ENCODE data around the gene GRK3. TPM values are rescaled to one million over a fixed set of nuclear protein-coding genes. Genes with fewer than 3 reads are reported as not detected.
"Not testable (repeated sequence)": the region's sequence is repeated elsewhere in the genome, so short reads cannot be mapped to it uniquely, and the experiment has no call there.

GRK3 gene
- total RNA-seq, 8 experiments from 2014 or later, result 7.0 to 24.2 (median 15.6) TPM

DNA sequence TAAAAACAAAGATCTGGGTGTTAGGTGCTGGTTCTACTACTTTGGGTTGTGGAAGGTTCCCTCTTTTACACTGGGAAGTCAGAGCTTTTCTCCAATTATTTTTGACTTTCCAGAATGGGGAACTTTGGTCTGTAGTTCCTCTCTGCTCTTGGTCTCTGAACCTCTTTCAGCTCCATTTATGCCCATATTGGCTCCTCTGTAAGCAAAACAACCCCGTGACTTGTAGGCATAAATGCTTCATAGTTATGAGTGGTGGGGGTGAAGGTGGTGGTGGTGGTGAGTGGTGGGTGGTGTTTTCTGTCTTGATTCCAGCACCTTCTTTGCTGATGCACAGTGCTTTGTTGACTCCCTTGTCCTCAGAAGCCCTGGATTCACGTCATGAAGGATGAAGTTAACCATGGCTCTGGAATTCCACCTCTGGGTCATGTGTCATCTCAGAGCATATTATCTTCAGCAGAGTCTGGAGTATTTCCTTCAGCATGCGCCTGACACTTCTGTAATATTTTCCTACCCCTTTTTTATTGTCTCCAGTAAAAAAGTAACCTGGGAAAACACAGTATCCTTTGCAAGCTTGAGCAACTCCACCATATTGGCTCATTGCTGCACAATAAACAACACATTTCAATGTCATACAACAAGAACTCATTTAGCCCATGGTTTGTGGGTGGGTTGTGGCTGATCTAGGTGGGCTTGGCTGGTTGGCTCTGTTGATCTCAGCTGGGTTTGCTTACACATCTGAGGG is 24.1 kb upstream of the GRK3 start:
- ATAC-seq (replicated peaks in 6 of 8), result no peak
- WGBS, 10 experiments, result 29 to 100% (median 85%) methylated on average over 1 to 3 of the region's 3 CpGs; no CpG with 5 or more reads in 4 of the 10 experiments
- Histone ChIP-seq H3K4me1 (replicated peaks in 1 of 2) (peaks cover 0 to 10% of the 10 kb centered on the region in 2 donors), H3K4me3 (no peak overlapping the region), H3K27ac (no peak overlapping the region)
- in situ Hi-C loops (cut with MboI; ENCODE audit: low pct_unique_long_range_greater_than_20kb in 2 of 9, low sequenced_read_pairs in 9 of 9, unreplicated experiment in 9 of 9), result loop anchor here in 2 of 9 experiments (25.0 kb wide), 2 partner anchors 278 to 303 kb away; no protein-coding TSS in a partner anchor

DNA sequence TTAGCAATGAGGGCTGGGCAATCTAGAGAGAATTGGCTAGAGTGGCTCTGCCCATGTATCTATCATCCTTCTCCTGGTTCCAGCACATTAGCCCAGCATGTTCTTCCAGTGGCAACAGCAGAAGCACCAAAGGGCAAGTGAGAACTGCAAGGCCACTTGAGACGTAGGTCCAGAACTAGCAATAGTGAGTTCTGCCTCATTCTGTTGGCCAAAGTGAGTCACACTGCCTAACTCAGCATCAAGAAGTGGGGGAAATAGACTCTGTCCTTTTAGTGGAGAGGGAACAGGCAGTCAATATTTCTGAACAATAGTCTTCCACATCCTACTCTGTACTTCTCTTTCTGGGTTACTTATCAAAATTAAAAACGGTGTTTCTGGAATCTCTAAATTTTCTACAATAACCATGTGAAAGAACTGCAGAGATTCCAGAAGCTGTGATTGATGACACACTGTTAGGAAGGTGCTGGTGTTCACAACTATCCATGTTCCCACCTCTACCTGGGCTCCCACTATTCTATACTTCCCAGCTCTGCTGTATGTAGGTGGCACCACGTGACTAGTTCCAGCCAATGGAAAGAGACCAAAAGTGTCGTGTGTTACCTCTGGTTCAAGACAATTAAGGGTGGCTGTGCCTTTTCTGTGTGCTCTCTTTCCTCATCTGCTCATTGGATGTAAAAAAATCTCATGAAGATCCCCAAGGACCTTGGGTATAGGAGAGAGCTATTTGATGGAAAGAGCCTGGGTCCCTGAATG is 23.4 kb upstream of the GRK3 start:
- 20 to 100% (median 82%) methylated on average over 1 to 4 of the region's 4 CpGs; no CpG with 5 or more reads in 3 of the 10 experiments for WGBS, 10 experiments
- Histone ChIP-seq H3K4me3 (no peak overlapping the region), H3K4me1 (replicated peaks in 1 of 2) (peaks cover under 1 to 17% of the 10 kb centered on the region in 2 donors), H3K27ac (no peak overlapping the region)
- in situ Hi-C loops (cut with MboI; ENCODE audit: low pct_unique_long_range_greater_than_20kb in 2 of 9, low sequenced_read_pairs in 9 of 9, unreplicated experiment in 9 of 9), result loop anchor here in 2 of 9 experiments (25.0 kb wide), 2 partner anchors 279 to 304 kb away; no protein-coding TSS in a partner anchor
- no peak for ATAC-seq (replicated peaks in 6 of 8)

DNA sequence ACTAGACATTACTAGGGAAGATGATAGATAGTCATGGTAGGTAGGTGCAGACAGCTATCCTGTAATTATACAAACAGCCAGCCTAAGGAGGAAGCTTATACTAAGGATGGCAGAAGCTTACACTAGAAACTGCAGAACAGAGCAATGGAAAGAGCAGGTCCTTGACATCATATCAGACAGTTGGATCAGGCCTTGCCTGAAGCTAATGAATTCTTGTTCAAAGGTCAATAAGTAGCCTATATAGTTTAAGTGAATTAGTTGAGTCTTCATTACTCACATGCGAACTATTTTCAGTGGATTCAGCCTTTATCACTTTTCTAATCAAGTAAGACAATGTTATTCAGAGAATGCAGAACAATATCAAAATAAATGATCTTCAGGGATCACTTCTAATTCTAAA is 22.3 kb upstream of the GRK3 start:
- H3K4me1 ChIP-seq (replicated peaks in 1 of 2), result peaks cover 11 to 20% of the 10 kb centered on the region in 2 donors
- in situ Hi-C loops (cut with MboI; ENCODE audit: low pct_unique_long_range_greater_than_20kb in 2 of 9, low sequenced_read_pairs in 9 of 9, unreplicated experiment in 9 of 9), result loop anchor here in 2 of 9 experiments (25.0 kb wide), 2 partner anchors 280 to 305 kb away; no protein-coding TSS in a partner anchor
- WGBS, 10 experiments, result 25 to 100% (median 90%) methylated on average over 1 of the region's 1 CpG; no CpG with 5 or more reads in 2 of the 10 experiments
- H3K27ac ChIP-seq, result no peak overlapping the region
- no peak for ATAC-seq (replicated peaks in 6 of 8)
- no peak overlapping the region for H3K4me3 ChIP-seq

GRCh38 chr22:25542720-25543402 is 21.6 kb upstream of the GRK3 start:
- Histone ChIP-seq H3K4me1 (replicated peaks in 1 of 2) (peaks cover 18 to 20% of the 10 kb centered on the region in 2 donors), H3K27ac (no peak overlapping the region), H3K4me3 (no peak overlapping the region)
- 44 to 100% (median 91%) methylated on average over 1 to 6 of the region's 6 CpGs; no CpG with 5 or more reads in 1 of the 10 experiments for WGBS, 10 experiments
- in situ Hi-C loops (cut with MboI; ENCODE audit: low pct_unique_long_range_greater_than_20kb in 2 of 9, low sequenced_read_pairs in 9 of 9, unreplicated experiment in 9 of 9), result loop anchor here in 2 of 9 experiments (25.0 kb wide), 2 partner anchors 281 to 306 kb away; no protein-coding TSS in a partner anchor
- no peak for ATAC-seq (replicated peaks in 6 of 8)

GRCh38 chr22:25545146-25545545 is 19.3 kb upstream of the GRK3 start:
- WGBS, 10 experiments, result 13 to 60% (median 47%) methylated on average over 1 to 3 of the region's 3 CpGs; no CpG with 5 or more reads in 1 of the 10 experiments
- Histone ChIP-seq H3K27ac (no peak overlapping the region), H3K4me3 (no peak overlapping the region), H3K4me1 (replicated peaks in 1 of 2) (peaks cover 18 to 20% of the 10 kb centered on the region in 2 donors)
- ATAC-seq (replicated peaks in 6 of 8), result no peak
- in situ Hi-C loops (cut with MboI; ENCODE audit: low pct_unique_long_range_greater_than_20kb in 2 of 9, low sequenced_read_pairs in 9 of 9, unreplicated experiment in 9 of 9), result loop anchor here in 2 of 9 experiments (25.0 kb wide), 2 partner anchors 283 to 308 kb away; no protein-coding TSS in a partner anchor

DNA sequence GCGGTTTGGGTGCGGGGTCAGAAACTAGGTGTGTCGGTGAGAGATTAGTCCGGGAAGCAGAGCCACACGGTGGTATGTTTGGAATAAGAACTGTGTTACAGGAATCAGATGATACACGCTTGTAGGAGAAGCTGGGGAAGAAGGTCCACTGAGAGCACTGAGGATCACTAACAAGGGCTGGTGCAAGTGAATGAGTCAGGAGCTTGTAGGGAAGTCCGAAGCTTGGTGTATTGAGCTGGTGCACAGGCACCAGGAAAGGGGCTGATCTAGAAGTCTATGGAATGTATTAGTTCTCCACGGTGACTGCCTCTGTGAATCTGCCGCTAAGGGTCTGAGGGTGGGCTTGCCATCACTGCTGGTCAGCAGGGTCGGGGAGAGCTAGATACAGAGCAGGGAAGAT is 18.8 kb upstream of the GRK3 start:
- ATAC-seq (replicated peaks in 6 of 8), result no peak
- in situ Hi-C loops (cut with MboI; ENCODE audit: low pct_unique_long_range_greater_than_20kb in 2 of 9, low sequenced_read_pairs in 9 of 9, unreplicated experiment in 9 of 9), result loop anchor here in 2 of 9 experiments (25.0 kb wide), 2 partner anchors 283 to 308 kb away; no protein-coding TSS in a partner anchor
- no peak overlapping the region for H3K4me3 ChIP-seq
- H3K27ac ChIP-seq, result no peak overlapping the region
- 73 to 100% (median 89%) methylated on average over 1 to 8 of the region's 10 CpGs; no CpG with 5 or more reads in 3 of the 10 experiments for WGBS, 10 experiments
- H3K4me1 ChIP-seq (replicated peaks in 1 of 2), result peaks cover 18 to 20% of the 10 kb centered on the region in 2 donors

DNA sequence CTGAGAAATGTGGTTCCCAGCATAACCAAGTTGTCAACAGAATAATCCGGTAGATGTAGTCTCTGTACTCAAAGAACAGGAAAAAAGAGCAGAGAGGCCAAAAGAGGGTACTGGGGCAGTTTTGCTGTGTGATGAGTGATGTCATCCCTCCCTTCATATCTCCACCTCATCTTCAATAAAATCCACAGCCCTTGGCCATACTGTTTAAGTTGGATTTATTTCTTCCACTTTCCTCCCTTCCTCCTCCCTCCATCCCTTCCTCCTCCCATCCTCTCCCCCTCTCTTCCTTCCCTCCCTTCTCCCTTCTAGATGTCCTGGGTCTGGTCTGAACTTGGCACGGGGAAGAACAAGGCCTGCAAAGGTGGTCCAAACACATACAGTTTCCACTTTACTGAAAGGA is 18.2 kb upstream of the GRK3 start:
- Histone ChIP-seq H3K27ac (no peak overlapping the region), H3K4me3 (no peak overlapping the region), H3K4me1 (replicated peaks in 1 of 2) (peaks cover 18 to 20% of the 10 kb centered on the region in 2 donors)
- in situ Hi-C loops (cut with MboI; ENCODE audit: low pct_unique_long_range_greater_than_20kb in 2 of 9, low sequenced_read_pairs in 9 of 9, unreplicated experiment in 9 of 9), result loop anchor here in 2 of 9 experiments (25.0 kb wide), 2 partner anchors 284 to 309 kb away; no protein-coding TSS in a partner anchor
- 100% methylated on average over 1 of the region's 2 CpGs; no CpG with 5 or more reads in 6 of the 10 experiments for WGBS, 10 experiments
- ATAC-seq (replicated peaks in 6 of 8), result no peak

DNA sequence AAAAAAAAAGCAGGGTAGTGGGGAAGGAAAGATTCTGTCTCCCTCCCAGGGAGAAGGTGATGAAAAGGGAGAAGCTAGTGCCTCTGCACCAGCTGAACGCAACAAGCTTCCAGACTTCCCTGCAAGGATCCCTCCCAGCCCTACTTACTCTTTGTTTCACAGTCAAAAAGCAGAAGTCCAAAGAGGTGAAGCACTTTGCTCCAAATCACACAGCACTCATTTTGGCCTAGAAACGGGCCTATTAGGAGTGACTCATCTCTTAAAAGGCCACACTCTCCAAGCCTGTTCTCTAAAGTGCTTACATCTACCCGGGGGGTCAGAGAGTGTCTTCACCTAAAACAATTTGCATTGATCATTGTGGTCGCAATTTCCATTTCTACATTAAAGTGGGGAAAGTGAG is 17.7 kb upstream of the GRK3 start:
- WGBS, 10 experiments, result 43 to 83% (median 51%) methylated on average over 1 to 4 of the region's 4 CpGs; no CpG with 5 or more reads in 1 of the 10 experiments
- peaks cover 18 to 20% of the 10 kb centered on the region in 2 donors for H3K4me1 ChIP-seq (replicated peaks in 1 of 2)
- in situ Hi-C loops (cut with MboI; ENCODE audit: low pct_unique_long_range_greater_than_20kb in 2 of 9, low sequenced_read_pairs in 9 of 9, unreplicated experiment in 9 of 9), result loop anchor here in 2 of 9 experiments (25.0 kb wide), 2 partner anchors 284 to 309 kb away; no protein-coding TSS in a partner anchor
- no peak overlapping the region for H3K4me3 ChIP-seq
- H3K27ac ChIP-seq, result no peak overlapping the region
- ATAC-seq (replicated peaks in 6 of 8), result peak in 6 of 8 experiments; percentile 19 to 54 (median 36)

- ATAC-seq (replicated peaks in 6 of 8), result no peak
- WGBS, 10 experiments, result 35 to 100% (median 90%) methylated on average over 2 to 8 of the region's 10 CpGs; no CpG with 5 or more reads in 2 of the 10 experiments
- Histone ChIP-seq H3K27ac (no peak overlapping the region), H3K4me3 (no peak overlapping the region), H3K4me1 (replicated peaks in 1 of 2) (peaks cover 18 to 19% of the 10 kb centered on the region in 2 donors)
- in situ Hi-C loops (cut with MboI; ENCODE audit: low pct_unique_long_range_greater_than_20kb in 2 of 9, low sequenced_read_pairs in 9 of 9, unreplicated experiment in 9 of 9), result loop anchor here in 2 of 9 experiments (25.0 kb wide), 2 partner anchors 287 to 312 kb away; no protein-coding TSS in a partner anchor
Observed at GRCh38 chr22:25548866-25549464, 15.5 kb upstream of the GRK3 start.

DNA sequence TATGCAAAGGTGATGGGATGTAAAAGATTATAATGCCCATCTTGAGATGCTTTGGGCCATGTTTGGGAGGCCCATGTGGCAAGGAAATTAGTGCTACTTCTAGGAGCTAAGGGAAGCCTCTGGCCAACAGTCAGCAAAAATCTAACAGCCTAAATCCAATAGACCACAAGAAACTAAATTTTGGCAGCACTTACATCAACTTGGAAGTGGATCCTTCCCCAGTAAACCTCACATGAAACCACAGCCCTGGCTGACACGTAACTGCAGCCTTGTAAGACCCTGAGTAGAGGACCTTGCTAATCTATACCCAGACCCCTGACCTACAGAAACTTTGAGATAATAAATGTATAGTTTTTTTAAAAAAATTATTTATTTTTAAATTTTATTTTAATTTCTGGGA is 13.1 kb upstream of the GRK3 start:
- Histone ChIP-seq H3K4me3 (no peak overlapping the region), H3K27ac (no peak overlapping the region), H3K4me1 (replicated peaks in 1 of 2) (peaks cover 11 to 25% of the 10 kb centered on the region in 2 donors)
- 14 to 100% (median 83%) methylated on average over 1 of the region's 1 CpG; no CpG with 5 or more reads in 5 of the 10 experiments for WGBS, 10 experiments
- in situ Hi-C loops (cut with MboI; ENCODE audit: low pct_unique_long_range_greater_than_20kb in 2 of 9, low sequenced_read_pairs in 9 of 9, unreplicated experiment in 9 of 9), result loop anchor here in 2 of 9 experiments (25.0 kb wide), 1 partner anchor 136 kb away; no protein-coding TSS in a partner anchor
- no peak for ATAC-seq (replicated peaks in 6 of 8)

DNA sequence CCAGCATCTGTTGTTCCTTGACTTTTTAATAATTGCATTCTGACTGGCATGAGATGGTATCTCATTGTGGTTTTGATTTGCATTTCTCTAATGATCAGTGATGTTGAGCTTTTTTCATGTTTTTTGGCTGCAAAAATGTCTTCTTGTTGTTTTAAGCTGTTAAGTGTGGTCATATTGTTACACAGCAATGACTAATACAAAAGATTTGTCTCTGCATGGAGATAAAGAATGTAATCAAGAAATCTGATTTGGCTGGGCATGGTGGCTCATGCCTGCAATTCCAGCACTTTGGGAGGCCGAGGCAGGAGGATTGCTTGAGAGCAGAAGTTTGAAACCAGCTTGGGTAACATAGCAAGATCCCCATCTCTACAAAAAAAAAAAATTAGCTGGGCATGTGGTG is 12.1 kb upstream of the GRK3 start:
- peaks cover 11 to 15% of the 10 kb centered on the region in 2 donors for H3K4me1 ChIP-seq (replicated peaks in 1 of 2)
- not testable (repeated sequence) for H3K4me3 ChIP-seq, H3K27ac ChIP-seq
- WGBS, 10 experiments, result 0 to 93% (median 80%) methylated on average over 1 of the region's 1 CpG; no CpG with 5 or more reads in 3 of the 10 experiments
- in situ Hi-C loops (cut with MboI; ENCODE audit: low pct_unique_long_range_greater_than_20kb in 2 of 9, low sequenced_read_pairs in 9 of 9, unreplicated experiment in 9 of 9), result loop anchor here in 2 of 9 experiments (25.0 kb wide), 1 partner anchor 135 kb away; no protein-coding TSS in a partner anchor
- peak in 1 of 8 experiments; percentile 30 for ATAC-seq (replicated peaks in 6 of 8)

Measured in motor neuron (in vitro differentiated cells).